ENCODE measurements around the gene GBGT1.

GRCh38 chr9:133207021-133207531 is 43.4 kb upstream of the GBGT1 start:
- TF ChIP-seq, protein P1, sequence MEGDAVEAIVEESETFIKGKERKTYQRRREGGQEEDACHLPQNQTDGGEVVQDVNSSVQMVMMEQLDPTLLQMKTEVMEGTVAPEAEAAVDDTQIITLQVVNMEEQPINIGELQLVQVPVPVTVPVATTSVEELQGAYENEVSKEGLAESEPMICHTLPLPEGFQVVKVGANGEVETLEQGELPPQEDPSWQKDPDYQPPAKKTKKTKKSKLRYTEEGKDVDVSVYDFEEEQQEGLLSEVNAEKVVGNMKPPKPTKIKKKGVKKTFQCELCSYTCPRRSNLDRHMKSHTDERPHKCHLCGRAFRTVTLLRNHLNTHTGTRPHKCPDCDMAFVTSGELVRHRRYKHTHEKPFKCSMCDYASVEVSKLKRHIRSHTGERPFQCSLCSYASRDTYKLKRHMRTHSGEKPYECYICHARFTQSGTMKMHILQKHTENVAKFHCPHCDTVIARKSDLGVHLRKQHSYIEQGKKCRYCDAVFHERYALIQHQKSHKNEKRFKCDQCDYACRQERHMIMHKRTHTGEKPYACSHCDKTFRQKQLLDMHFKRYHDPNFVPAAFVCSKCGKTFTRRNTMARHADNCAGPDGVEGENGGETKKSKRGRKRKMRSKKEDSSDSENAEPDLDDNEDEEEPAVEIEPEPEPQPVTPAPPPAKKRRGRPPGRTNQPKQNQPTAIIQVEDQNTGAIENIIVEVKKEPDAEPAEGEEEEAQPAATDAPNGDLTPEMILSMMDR (conservative IDR thresholded peaks at IDR 0.05 in 1 of 2, IDR thresholded peaks at IDR 0.05 in 1 of 2; ENCODE audit: extremely low read depth in 1 of 2, insufficient read depth in 1 of 2, low read depth in 1 of 2, low read length in 2 of 2) = no peak
- no peak for TF ChIP-seq EZH2 (IDR thresholded peaks at IDR 0.05; ENCODE audit: borderline replicate concordance, low read length)
